Kidney epithelial cell (primary cell): Measurements from ENCODE around the gene SCTR. TPM values are rescaled to one million over a fixed set of nuclear protein-coding genes. Genes with fewer than 3 reads are reported as not detected.

ENCODE experiments used
- DNase-seq: peaks from one replicate; pipeline ENCODE4 v3.0.0-alpha.2; 2010; ENCODE audit warnings: low read depth
- H3K27me3 ChIP-seq: 2 replicates; pipeline ENCODE4 v1.6.0; 2011; ENCODE audit warnings: low read length; ENCODE audit not compliant: control insufficient read depth, insufficient read depth
- H3K36me3 ChIP-seq: 2 replicates; pipeline ENCODE4 v1.5.1; 2011; ENCODE audit warnings: low read length; ENCODE audit not compliant: control insufficient read depth, insufficient read depth
- H3K4me3 ChIP-seq: 2 replicates; pipeline ENCODE4 v1.5.1; 2011; ENCODE audit warnings: low read depth, mild to moderate bottlenecking, control low read depth, low read length
- total RNA-seq: library from RNA; depleted of rRNA; stranded (reverse); fragments of >200 nt; gene quantifications from 2 replicates; pipeline ENCODE4 v1.2.3, GENCODE V29; 2015
- TF ChIP-seq, protein P1 (sequence below): IDR thresholded peaks from 2 replicates; pipeline ENCODE4 v1.5.1; 2011; ENCODE audit warnings: mild to moderate bottlenecking, moderate library complexity, low read length, control low read depth, inconsistent platforms; ENCODE audit not compliant: insufficient read depth, poor library complexity, severe bottlenecking

Gene SCTR
- total RNA-seq, 1 donor from 2014 or later, result not detected

DNA sequence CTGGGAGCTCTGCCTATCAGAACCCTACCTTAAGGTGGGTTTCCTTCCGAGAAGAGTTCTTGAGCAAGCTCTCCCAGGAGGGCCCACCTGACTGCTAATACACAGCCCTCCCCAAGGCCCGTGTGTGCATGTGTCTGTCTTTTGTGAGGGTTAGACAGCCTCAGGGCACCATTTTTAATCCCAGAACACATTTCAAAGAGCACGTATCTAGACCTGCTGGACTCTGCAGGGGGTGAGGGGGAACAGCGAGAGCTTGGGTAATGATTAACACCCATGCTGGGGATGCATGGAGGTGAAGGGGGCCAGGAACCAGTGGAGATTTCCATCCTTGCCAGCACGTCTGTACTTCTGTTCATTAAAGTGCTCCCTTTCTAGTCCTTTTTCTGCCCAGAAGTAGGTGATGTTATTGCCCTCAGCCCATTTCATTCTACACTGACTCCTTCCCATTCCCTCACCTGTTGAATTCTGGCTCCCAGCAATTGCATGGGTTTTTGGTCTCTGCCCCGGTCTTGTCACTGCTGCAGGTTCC is 86.1 kb downstream of the SCTR start:
- Histone ChIP-seq H3K36me3 (no peaks in the 10 kb centered on the region), H3K4me3 (no peak overlapping the region), H3K27me3 (peaks cover 5% of the 10 kb centered on the region)
- TF ChIP-seq, protein P1, sequence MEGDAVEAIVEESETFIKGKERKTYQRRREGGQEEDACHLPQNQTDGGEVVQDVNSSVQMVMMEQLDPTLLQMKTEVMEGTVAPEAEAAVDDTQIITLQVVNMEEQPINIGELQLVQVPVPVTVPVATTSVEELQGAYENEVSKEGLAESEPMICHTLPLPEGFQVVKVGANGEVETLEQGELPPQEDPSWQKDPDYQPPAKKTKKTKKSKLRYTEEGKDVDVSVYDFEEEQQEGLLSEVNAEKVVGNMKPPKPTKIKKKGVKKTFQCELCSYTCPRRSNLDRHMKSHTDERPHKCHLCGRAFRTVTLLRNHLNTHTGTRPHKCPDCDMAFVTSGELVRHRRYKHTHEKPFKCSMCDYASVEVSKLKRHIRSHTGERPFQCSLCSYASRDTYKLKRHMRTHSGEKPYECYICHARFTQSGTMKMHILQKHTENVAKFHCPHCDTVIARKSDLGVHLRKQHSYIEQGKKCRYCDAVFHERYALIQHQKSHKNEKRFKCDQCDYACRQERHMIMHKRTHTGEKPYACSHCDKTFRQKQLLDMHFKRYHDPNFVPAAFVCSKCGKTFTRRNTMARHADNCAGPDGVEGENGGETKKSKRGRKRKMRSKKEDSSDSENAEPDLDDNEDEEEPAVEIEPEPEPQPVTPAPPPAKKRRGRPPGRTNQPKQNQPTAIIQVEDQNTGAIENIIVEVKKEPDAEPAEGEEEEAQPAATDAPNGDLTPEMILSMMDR, result no peak
- no peak for DNase-seq

DNA sequence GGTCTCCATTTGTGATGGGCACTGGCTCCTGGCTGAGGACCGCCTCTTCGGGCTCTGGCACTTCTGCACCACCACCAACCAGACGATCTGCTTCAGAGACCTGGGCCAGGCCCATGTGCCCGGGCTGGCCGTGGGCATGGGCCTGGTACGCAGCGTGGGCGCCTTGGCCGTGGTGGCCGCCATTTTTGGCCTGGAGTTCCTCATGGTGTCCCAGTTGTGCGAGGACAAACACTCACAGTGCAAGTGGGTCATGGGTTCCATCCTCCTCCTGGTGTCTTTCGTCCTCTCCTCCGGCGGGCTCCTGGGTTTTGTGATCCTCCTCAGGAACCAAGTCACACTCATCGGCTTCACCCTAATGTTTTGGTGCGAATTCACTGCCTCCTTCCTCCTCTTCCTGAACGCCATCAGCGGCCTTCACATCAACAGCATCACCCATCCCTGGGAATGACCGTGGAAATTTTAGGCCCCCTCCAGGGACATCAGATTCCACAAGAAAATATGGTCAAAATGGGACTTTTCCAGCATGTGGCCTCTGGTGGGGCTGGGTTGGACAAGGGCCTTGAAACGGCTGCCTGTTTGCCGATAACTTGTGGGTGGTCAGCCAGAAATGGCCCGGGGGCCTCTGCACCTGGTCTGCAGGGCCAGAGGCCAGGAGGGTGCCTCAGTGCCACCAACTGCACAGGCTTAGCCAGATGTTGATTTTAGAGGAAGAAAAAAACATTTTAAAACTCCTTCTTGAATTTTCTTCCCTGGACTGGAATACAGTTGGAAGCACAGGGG is 87.1 kb downstream of the SCTR start:
- no peak overlapping the region for H3K4me3 ChIP-seq
- TF ChIP-seq, protein P1, result no peak
- no peak for DNase-seq
- H3K36me3 ChIP-seq, result no peaks in the 10 kb centered on the region
- H3K27me3 ChIP-seq, result peaks cover 9% of the 10 kb centered on the region

- Histone ChIP-seq H3K27me3 (peaks cover 9% of the 10 kb centered on the region), H3K4me3 (no peak overlapping the region), H3K36me3 (no peaks in the 10 kb centered on the region)
- TF ChIP-seq, protein P1, result no peak
- DNase-seq, result no peak
Observed at GRCh38 chr2:119435953-119436297, 88.4 kb downstream of the SCTR start.

GRCh38 chr2:119435081-119435952 is 89.0 kb downstream of the SCTR start:
- DNase-seq, result no peak
- Histone ChIP-seq H3K36me3 (no peaks in the 10 kb centered on the region), H3K27me3 (peaks cover 9% of the 10 kb centered on the region), H3K4me3 (no peak overlapping the region)
- TF ChIP-seq, protein P1, result no peak

GRCh38 chr2:119434664-119435063 is 89.6 kb downstream of the SCTR start:
- no peaks in the 10 kb centered on the region for H3K36me3 ChIP-seq
- TF ChIP-seq, protein P1, result no peak
- DNase-seq, result no peak
- peaks cover 7% of the 10 kb centered on the region for H3K27me3 ChIP-seq
- H3K4me3 ChIP-seq, result no peak overlapping the region
